GM19035 (cell line): ENCODE data around the gene FAM133A.

Experiments
- ATAC-seq: cut with Tn5 transposase; IDR thresholded peaks from one replicate; pipeline ENCODE4 v1.9.1; 2021; ENCODE audit not compliant: unreplicated experiment

The FAM133A gene

DNA sequence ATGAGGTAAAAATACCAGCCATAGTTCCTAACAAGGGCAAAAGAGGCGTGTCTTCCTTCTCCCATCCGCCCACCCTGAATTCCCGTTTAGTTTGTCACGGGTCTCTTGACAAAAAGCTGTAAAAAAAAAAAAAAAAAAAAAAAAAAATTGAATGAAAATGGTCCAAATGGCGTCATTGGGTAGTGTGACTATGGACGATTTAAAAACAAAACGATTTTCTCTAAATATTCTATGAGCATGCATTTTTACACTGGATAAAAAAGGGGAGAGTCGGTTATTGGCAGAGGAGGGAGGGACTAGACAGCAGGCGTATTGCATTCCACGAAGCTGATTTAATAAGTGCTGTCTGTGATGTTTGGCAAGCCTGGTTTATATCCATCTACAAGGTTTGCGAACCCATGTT, at the start of gene FAM133A:
Gene FAM133A, plus strand, starts transcription at position 338 of the 403 bp plus-strand sequence. CDS start 35,214 bp downstream, outside the sequence.
- peak; percentile 18 for ATAC-seq

- no peak for ATAC-seq
Measured at GRCh38 chrX:93637591-93637990, 36.4 kb upstream of the FAM133A start.

DNA sequence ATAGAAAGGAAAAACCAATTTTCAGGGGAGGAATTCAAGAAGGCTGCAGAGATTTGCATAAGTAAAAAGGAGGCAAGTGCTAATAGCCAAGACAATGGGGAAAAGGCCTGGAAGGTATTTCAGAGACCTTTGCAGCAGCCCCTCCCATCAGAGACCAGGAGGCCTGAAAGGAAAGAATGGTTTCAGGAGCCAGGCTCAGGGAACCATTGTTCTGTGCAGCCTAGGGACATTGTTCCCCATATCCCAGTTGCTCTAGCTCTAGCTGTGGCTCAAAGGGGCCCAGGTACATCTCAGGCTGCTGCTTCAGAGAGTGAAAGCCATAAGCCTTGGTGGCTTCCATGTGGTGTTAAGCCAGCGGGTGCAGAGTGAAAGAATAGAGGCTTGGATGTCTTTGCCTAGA, 24.6 kb upstream of the FAM133A start:
- ATAC-seq: no peak

DNA sequence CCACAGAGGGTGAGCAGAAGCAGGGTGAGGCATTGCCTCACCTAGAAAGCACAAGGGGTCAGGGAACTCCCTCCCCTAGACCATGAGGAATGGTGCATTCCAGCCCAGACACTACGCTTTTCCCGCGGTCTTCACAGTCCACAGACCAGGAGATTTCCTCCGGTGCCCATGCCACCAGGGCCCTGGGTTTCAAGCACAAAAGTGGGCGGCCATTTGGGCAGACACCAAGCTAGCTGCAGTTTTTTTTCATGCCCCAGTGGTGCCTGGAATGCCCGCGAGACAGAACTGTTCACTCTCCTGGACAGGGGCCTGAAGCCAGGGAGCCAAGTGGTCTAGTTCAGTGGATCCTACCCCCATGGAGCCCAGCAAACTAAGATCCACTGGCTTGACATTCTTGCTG, 13.4 kb upstream of the FAM133A start:
- no peak for ATAC-seq

- ATAC-seq: peak; percentile 91
Measured at GRCh38 chrX:93673056-93673868, 744 bp upstream of the FAM133A start, which contains the start of gene NAP1L3. Gene NAP1L3 (minus strand): TSS chrX:93673578. CDS start chrX:93673304, 274 bp downstream.

GRCh38 chrX:93695981-93696380, 22.0 kb downstream of the FAM133A start:
- no peak for ATAC-seq

GRCh38 chrX:93703701-93704100, 29.7 kb downstream of the FAM133A start:
- no peak for ATAC-seq

- ATAC-seq: no peak
Measured at GRCh38 chrX:93711076-93711475, 37.1 kb downstream of the FAM133A start.

GRCh38 chrX:93741811-93742210, 67.8 kb downstream of the FAM133A start:
- no peak for ATAC-seq

DNA sequence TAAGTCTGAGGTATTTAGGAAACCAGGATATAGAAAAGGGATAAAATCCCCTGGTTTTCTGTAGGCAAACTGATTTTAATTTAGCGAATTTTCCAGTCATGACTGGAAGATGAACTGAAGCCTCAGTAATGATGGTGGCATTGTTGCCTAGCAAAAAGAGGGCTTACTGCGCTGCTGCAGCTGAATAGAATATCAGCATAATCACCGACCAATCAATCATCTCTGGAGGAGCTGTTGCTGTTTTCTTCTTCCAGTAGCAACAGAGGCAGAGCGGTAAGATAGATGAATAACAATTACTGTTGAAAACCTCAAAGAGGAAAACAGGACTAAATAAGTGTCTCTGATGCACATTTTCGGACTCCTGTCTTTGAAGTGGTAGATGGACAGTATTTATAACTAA, 86.2 kb downstream of the FAM133A start:
- no peak for ATAC-seq
